NCI-H1930 (cell line): ENCODE measurements around the gene TNN.

ENCODE experiments used
- DNase-seq, 2 experiments: peaks; one replicate each; lab custom pipeline; 2025; lab: John Stamatoyannopoulos, UW

Gene TNN

DNA sequence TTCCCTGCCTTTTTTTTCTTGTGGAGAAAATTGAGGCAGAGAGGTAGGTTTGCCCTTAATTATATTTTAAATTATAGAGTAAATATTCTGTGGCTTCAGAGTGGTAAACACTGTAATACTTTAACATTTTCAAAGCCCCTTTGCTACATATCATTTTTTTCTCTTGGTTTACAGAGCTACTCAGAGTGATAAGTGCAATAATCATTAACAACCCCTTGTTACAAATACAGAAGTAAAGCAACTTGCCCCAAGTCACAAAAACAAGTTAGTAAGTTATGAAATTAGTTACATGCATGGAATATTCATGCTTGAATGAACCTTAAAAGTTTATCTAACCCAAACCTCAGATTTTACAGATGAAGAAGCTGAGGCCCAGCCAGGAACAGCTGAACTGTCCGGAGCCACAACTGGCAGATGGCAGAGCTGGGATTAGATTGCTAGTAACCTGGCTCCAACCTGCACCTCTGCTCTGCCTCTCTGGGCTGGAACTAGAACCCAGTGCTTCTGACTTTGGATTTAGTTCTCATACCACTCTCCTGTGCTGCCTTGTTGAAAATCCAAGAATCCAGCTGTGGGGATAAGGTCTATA lies 48.7 kb downstream of the TNN start:
- DNase-seq, result no peak

DNA sequence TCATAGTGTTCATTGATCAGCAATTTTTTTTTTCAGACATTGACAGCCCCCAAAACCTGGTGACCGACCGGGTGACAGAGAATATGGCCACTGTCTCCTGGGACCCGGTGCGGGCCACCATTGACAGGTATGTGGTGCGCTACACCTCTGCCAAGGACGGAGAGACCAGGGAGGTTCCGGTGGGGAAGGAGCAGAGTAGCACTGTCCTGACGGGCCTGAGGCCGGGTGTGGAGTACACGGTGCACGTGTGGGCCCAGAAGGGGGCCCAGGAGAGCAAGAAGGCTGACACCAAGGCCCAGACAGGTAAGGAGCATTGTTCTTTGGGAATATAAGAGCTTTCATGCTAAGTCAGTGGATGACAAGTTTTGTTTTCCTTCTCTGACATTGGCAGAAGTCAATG lies 49.3 kb downstream of the TNN start:
- no peak for DNase-seq

- DNase-seq, result no peak
Measured at GRCh38 chr1:175118375-175119367, 51.0 kb downstream of the TNN start.

- DNase-seq, result no peak
Measured at GRCh38 chr1:175120511-175120910, 52.9 kb downstream of the TNN start.

- DNase-seq, result no peak
Measured at GRCh38 chr1:175124861-175125260, 57.2 kb downstream of the TNN start.

DNA sequence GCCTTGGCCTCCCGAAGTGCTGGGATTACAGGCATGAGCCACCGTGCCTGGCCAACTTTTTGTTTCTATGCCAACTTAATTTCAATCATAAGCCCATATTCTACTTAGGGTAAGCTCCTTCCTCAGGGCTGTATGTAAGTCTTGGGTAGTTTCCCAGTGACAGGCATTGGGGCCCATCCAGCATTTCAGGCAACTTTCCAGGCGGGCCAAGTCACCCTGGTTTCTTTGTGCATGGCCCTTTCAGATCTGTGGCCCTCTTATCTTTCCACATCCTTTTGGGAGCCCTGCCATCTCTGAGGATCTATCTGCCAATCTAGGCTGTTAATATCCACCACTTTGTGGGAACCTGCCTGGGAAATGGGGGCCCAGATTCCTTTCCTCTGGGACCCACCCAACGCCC lies 58.7 kb downstream of the TNN start:
- DNase-seq, result no peak

GRCh38 chr1:175127565-175127964 lies 59.9 kb downstream of the TNN start:
- DNase-seq, result no peak

DNA sequence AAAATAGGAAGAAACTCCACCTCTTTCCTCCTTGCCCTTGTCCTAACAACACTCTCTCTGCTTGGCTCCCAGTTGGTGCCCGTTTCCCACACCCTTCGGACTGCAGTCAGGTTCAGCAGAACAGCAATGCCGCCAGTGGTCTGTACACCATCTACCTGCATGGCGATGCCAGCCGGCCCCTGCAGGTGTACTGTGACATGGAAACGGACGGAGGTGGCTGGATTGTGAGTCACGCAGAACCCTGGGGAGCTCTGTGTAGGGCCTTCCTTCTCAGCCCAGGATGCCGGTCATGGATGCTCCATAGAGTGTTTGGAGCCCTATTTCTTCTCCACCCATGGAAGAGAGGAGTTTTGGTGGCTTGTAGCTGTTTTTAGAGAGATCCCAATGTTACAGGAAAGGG lies 60.9 kb downstream of the TNN start:
- no peak for DNase-seq

GRCh38 chr1:175129182-175129581 lies 61.5 kb downstream of the TNN start:
- DNase-seq, result no peak

DNA sequence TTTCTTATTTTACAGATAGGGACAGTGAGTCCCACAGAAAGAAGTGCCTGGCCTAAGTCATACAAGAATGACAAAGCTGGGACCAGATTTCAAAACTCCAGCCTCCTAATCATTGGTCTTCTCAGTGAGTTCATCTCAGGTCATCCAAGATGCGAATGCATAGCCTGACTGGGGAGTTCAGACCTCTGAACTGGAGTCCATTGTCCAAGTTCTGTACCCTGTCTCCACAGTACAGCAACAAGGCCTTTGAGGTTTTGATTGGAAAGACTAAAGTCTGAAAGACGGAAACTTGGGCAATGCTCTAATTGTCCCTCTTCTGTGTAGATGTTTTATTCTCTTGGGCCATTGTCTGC lies 62.0 kb downstream of the TNN start:
- DNase-seq, result no peak

DNA sequence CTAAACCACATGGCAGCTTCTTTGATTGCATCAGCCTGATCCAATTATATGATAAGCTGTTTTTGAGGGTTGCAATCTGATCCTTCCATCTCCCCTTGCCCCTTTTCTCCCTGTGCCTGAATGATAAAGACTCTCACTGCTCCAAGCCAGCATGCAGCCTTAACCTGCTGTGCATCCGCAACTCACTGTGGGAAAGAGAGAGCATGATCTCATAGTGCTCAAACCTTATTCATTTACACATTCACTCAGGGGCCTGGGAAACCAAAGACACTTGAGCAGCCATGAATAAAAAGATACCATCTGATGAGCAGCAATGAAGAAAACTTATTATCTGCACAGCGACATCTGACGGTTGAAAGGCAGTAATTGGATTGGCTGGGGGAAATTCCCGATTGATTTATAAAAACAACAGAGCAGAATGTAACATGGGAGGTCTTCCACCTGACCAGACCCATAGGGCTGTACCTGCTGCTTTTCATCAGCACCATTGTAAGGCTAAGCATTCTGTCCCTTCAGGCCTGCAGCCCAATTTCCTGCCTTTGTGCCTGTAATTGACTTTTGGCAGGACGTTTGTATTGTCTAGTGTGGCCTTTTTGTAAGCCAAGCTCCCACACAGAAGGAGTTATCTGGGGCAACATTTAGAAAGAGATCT lies 62.5 kb downstream of the TNN start:
- DNase-seq, result no peak

- DNase-seq, result no peak
Measured at GRCh38 chr1:175130649-175131045, 63.0 kb downstream of the TNN start.

- DNase-seq, result no peak
Measured at GRCh38 chr1:175131095-175131494, 63.5 kb downstream of the TNN start.

- no peak for DNase-seq
Measured at GRCh38 chr1:175132436-175132835, 64.8 kb downstream of the TNN start.

- DNase-seq, result no peak
Measured at GRCh38 chr1:175133673-175134435, 66.2 kb downstream of the TNN start.

DNA sequence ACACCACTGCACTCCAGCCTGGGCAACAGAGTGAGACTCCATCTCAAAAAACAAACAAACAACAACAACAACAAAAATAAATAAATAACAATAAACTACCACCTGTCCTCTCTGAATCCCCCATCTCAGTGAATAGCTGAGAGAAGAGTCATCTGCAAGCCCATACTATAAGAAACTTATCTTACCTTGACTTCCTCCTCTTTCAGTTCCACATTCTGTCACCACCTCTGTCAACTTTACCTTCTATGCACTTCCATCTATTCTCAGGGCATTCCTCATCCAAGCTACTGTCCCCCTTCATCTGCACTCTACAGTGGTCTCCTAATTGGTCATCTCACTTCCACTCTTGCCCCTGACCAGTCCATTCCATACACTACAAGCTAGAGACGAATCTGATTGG lies 66.9 kb downstream of the TNN start:
- no peak for DNase-seq

DNA sequence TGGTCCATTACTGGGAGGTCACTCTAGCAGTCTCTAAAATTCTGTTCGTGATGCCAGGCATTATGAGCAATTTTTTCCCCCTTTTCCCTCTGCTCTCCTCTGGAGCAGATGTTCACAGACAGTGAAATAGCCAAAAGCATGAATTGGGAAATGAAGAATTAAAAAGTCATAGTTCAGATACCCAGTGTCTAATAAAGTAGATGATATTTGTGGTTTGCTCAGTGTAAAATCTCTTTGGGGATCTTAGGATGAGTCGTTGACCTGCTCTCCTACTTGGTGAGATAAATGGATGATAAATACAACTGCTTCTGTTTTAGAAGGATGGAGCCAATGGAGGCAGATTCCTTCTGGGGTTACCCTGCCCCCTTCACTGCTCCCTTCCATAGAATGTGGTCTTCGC lies 68.6 kb downstream of the TNN start:
- DNase-seq, result no peak

- DNase-seq, result no peak
Measured at GRCh38 chr1:175137369-175137768, 69.7 kb downstream of the TNN start.

DNA sequence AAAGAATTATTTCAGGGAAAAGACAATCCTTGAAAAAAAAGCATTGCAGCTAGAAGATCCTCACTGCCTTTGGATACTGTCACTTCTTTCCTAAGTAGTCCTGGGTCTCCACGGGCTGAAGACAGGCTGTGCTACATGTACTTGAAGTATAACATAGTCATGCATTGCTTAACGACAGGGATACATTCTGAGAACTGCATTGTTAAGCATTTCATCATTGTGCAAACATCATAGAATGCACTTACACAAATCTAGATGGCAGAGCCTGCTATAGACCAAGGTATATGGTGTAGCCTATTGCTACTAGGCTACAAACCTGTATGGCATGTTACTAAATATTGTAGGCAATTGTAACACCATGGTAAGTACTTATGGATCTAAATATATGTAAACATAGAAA lies 70.9 kb downstream of the TNN start:
- DNase-seq, result no peak

GRCh38 chr1:175145899-175146528 lies 78.4 kb downstream of the TNN start:
- no peak for DNase-seq

DNA sequence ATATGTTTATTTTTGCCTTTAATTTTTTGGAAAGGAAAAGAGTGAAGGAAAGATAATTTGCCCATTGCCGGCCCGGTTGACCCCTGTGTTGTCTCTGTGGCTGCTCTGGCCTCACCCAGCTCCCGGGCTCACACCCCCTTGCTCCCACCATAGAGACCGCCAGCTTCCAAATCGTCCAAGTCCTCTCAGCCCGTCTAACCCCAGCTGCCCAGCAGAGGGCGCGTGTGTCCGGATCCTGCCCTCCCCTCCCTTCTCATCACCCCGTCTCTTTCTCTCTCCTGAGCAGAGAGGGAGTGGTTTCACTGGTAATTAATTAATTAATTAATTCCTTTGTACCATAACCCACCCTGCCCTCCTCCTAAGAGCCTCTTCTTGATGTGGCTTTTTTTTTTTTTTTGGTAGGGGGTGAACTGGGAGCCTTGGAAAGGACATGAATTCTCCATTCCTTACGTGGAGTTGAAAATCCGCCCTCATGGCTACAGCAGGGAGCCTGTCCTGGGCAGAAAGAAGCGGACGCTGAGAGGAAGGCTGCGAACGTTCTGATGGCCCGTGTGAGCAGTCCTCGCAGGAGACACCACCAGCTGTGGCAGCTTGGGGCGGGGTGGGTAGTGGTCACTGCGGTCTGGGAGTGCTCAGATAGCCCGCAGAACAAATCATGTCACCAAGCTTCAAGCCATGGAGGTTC lies 79.0 kb downstream of the TNN start:
- peak; percentile 54 to 63 for DNase-seq
